ENCODE data around the gene DGKZ.
"Not testable (repeated sequence)": the region's sequence is repeated elsewhere in the genome, so short reads cannot be mapped to it uniquely, and the experiment has no call there.

DGKZ gene

GRCh38 chr11:46369458-46370152 lies 22.3 kb downstream of the DGKZ start:
- DNase-seq, result peak in 1 of 2 experiments; percentile 71

GRCh38 chr11:46370253-46370652 lies 23.0 kb downstream of the DGKZ start:
- no peak for DNase-seq

DNA sequence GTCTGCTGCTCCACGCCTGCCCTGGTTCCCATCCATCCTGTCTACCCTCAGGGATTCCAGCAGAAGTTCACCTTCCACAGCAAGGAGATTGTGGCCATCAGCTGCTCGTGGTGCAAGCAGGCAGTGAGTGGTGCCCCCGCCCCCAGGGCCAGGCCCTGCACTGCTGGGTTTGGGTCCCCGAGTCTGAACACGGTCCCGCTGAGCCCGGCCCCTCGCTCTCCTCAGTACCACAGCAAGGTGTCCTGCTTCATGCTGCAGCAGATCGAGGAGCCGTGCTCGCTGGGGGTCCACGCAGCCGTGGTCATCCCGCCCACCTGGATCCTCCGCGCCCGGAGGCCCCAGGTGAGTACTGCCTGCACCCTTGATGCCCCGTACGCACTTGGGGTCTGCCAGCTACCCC lies 24.0 kb downstream of the DGKZ start:
- DNase-seq, result not testable (repeated sequence)

GRCh38 chr11:46372086-46372485 lies 24.8 kb downstream of the DGKZ start:
- no peak for DNase-seq

- not testable (repeated sequence) for DNase-seq
Measured at GRCh38 chr11:46372501-46372900, 25.2 kb downstream of the DGKZ start.

GRCh38 chr11:46373787-46374740 lies 26.8 kb downstream of the DGKZ start:
- no peak for DNase-seq

GRCh38 chr11:46374815-46375214 lies 27.6 kb downstream of the DGKZ start:
- DNase-seq, result no peak

GRCh38 chr11:46375392-46376101 lies 28.3 kb downstream of the DGKZ start:
- DNase-seq, result no peak

DNA sequence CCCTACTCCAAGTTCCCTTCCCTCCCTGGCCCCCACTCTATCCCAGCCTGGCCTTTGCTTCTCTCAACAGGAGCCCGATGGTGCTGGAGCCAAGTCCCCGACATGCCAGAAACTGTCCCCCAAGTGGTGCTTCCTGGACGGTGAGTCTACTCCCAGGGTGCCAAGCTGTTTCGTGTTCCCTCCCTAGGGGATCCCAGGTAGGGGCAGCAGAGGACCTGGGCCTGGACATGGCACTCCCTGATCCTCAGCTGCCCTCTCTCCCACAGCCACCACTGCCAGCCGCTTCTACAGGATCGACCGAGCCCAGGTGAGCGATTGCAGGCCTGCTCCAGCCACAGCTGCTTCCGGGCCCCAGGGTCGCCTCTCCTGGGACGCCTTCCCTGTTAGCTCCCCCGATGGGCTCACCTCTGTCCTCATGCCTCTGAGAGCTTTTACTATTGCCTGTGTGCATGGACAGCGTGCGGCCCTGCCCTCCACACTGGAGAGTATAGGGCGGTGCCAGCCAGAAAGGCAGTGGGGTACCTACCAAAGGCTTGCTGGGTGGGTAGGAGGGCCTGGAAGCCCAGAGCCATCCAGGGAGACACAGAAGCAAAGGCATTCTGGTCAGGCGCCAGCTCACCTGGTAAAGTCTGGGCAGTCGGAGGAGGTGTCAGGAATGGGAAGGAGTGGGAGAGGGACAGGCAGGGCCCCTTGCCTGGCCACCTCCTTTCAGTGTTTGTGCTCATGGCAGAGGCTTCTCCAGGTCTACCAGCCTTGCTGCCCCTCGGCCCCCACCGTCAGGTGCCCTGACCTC lies 29.2 kb downstream of the DGKZ start:
- no peak for DNase-seq

- DNase-seq, result no peak
Measured at GRCh38 chr11:46377290-46377689, 30.0 kb downstream of the DGKZ start.

DNA sequence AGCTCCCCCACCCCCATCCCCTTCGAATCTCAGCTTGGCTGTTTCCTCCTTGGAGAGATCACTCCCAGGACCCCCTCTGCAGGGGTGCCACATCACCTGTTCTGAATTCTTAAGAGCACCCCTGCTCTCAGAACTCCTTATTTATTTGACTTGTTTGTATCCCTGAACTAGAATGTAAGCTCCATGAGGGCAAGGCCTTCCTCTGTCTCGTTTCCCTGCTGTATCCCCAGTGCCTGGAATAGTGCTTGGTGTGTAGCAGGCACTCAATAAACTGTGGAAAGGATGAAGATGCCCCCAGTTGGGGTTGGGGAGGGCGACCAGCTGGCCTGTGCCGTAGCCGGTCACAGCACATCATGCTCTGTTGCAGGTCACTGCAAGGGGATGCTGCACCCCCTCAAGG lies 30.6 kb downstream of the DGKZ start:
- DNase-seq, result no peak

DNA sequence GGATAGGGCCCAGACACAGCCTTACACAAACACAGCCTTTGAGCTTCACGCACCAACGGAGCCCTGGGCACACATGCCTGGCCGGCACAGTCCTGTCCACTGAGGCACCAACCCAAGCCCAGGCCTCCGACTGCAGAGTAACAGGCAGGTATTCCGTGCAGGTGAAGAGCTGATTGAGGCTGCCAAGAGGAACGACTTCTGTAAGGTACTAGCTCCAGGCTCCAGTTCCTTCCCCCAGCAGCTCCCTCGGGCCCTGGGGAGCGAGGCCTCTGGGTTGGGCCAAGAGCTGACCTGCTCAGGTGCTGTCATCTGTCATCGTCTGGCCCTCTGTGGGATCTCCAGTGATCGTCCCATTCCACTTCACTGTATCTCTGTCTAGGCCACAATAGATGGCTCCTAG lies 31.0 kb downstream of the DGKZ start:
- DNase-seq, result no peak

GRCh38 chr11:46378811-46379481 lies 31.7 kb downstream of the DGKZ start:
- DNase-seq, result no peak

DNA sequence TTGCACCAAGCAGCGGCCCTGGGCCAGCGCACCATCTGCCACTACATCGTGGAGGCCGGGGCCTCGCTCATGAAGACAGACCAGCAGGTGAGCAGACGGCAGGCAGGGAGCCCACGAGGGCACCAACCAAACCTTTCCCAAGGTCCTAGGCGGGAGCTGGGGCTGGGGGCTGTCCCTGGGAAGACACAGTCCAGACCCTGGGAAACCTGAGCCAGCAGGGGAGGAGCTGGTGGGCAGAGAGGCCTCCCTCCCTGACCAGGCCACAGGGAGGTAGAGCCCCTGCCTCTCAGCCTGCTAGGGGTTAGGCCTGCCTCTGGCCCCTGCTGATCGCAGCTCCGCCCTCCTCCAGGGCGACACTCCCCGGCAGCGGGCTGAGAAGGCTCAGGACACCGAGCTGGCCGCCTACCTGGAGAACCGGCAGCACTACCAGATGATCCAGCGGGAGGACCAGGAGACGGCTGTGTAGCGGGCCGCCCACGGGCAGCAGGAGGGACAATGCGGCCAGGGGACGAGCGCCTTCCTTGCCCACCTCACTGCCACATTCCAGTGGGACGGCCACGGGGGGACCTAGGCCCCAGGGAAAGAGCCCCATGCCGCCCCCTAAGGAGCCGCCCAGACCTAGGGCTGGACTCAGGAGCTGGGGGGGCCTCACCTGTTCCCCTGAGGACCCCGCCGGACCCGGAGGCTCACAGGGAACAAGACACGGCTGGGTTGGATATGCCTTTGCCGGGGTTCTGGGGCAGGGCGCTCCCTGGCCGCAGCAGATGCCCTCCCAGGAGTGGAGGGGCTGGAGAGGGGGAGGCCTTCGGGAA lies 32.4 kb downstream of the DGKZ start:
- DNase-seq, result peak in 1 of 2 experiments; percentile 61

DNA sequence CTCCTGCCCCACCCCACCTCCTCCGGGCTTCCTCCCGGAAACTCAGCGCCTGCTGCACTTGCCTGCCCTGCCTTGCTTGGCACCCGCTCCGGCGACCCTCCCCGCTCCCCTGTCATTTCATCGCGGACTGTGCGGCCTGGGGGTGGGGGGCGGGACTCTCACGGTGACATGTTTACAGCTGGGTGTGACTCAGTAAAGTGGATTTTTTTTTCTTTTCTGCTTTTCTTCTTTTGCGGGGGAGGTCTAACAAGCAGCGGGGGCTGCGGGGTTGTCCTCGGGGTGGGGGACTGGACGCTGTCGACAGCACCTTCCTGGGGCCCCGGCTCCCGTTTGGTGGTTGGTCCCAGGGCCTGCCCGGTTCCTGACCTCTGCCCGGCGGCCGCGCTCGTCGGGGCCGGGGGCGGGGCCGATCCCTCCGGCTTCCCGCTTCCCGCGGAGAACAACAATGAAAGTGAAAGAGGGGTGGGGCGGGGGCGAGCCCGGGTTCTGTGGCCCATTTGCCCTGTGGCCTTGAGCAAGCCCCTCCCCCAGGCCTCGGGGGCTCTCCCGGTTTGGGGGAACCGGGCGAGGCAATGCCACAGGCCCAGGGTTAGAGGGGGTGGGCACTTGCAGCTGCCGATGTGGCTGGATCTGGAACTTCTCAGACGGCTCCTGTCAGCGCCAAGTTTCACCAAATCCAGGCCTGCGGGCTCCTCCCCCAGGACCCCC lies 33.2 kb downstream of the DGKZ start:
- DNase-seq, result no peak

DNA sequence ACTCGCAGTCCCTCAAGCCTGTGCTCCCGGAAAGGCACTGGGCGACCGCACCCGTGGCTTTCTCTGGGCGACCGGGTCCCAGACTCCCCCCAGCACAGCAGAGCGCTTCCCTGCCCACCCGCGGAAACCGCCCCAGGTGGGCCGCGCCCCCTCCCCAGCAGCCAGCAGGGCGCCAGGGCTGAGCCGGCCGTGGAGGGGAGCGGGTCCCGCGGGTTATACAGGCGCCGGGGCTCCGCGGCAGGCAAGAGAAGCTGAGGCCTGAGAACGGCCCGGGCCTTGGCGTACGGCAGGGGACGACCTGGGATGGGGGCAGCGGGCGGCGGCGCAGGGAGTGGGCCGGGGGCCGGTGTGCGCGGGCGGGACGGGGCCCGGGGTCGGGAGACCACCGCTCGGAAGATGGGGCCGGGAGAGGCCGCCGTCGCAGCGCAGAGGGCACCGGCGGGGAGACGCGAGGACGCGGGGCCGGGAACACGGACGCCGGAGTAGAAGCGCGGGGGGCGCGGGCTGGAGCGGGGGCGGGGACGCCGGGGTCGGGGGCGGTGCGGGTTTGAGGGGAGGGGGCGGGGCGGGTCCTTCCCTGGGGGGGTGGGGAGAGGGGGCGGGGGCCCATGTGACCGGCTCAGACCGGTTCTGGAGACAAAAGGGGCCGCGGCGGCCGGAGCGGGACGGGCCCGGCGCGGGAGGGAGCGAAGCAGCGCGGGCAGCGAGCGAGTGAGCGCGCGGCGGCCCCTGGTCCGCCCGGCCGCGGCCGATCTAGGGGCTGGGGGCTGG lies 34.0 kb downstream of the DGKZ start, which contains the start of gene MDK:
TSS of gene MDK (plus strand) at position 622 of the 771 bp plus-strand sequence. CDS start 389 bp downstream, outside the sequence.
- peak in 1 of 2 experiments; percentile 43 for DNase-seq

DNA sequence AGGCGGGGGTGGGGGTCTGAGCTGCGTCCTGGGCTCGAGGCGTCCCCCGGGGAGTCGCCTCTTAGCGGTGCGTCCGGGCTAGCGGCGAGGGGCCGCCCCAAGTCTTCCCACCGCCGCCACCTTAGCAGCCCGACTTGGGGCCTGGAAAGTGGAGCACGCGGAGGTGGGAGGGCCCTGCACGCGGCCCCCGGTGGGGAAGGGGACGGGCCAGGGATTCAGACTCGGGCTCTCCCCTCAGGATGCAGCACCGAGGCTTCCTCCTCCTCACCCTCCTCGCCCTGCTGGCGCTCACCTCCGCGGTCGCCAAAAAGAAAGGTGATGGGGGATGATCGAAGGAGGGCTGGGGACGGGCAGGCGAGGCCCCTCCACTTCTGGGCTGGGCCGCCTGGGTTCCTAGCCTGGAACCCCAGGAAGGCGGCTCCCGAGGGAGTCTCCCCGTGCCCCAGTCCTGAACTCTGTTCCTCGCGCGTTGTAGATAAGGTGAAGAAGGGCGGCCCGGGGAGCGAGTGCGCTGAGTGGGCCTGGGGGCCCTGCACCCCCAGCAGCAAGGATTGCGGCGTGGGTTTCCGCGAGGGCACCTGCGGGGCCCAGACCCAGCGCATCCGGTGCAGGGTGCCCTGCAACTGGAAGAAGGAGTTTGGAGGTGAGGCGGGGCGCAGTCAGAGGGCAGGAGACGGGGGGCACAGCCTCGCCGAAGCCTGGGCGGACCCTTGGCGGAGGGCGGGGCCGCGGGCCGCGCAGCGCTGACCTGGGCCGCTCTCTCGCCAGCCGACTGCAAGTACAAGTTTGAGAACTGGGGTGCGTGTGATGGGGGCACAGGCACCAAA lies 34.8 kb downstream of the DGKZ start:
- DNase-seq, result peak in 1 of 2 experiments; percentile 43

- peak in 1 of 2 experiments; percentile 54 for DNase-seq
Measured at GRCh38 chr11:46382646-46383403, 35.6 kb downstream of the DGKZ start.
